Subcutaneous preadipocyte (primary cell): ENCODE measurements around the gene YOD1. TPM values are rescaled to one million over a fixed set of nuclear protein-coding genes. Genes with fewer than 3 reads are reported as not detected.

Experiments used
- total RNA-seq: library from RNA; depleted of rRNA; stranded (reverse); fragments of >200 nt; gene quantifications from 2 replicates; pipeline ENCODE4 v1.2.3, GENCODE V29; 2012

YOD1 gene
- 4.8 and 6.3 TPM in 2 replicates for total RNA-seq

DNA sequence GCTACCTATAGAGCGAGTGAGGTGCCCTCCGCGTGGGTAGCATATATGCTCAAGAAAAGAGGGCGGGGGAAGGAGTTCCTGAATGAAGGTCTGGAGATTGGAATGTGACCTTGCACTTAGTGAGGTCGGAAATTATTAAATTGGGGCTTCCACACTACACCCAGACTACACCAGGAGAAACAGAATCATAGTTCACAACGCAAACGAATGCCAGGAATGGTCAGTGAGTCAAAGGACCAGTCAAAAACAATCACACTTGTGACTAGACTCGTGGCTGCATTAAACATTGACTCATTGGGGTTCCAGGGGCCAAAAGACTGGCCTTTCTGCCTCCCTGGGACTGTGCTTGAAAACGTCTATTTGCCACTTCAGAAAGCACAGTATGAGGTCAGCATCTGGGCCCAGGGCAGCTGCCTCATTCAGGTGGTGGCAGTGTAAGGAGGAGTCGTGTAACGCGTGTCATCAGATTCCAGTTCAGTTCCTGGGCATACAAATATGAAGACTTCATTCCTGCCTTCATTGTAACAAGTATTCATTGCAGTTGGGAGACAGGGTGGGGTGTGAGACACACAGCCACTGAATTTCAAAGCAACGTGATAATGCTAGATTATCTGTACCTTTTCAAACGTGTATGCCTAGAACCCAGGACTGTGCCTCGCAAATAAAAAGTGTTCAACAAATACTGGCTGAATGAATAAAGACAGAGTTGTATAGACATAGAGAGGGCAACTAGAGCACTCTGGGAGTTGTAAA is at the start of gene YOD1:
Gene YOD1 (minus strand): TSS at position 18 of the 753 bp plus-strand sequence. CDS start 178 bp downstream, outside the sequence.

DNA sequence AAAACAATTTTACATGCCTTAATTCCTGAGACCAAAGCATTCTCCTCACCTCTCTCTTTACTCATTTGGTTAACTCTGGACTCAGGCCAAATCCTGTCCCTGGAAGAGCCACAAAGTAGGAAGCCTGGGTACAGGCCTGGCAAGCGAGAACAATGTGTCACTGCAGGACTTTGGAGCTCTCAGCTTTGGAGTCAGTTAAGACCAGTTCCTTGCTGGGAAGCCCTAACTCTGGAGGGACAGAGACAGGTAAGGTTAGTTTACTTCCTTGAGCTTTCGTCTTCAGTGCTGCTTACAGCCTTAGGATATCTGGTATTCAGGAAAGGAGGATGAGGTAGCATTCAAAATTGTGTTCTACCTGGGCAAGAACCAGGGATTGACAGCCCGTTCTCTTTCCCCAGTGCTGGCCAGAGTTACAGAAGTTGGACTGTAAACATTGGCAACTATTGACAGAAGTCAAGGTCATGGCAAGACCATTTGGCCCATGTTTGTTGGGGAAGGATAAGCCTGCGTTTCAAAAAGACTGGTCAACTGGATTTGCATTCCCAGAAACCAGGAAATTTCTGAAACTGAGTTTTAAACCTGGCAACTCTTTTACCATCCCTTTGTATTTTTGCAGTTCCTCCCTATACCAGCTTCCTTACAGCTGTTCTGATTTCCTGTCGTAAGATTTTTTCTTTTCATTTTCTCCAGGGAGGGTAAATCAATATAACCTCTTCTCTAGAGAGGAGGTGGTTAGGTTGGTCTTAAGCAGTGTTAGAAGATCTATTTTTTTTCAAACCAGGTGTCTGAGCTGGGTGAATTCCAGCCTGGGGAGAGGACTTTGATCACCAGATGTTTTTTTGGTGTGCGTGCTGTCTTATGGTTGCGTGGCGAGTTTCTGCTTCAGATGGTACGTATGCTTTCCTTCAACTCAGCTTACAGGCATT is 38.0 kb upstream of the YOD1 start, which contains the start of gene C4BPB:
Gene C4BPB (plus strand): TSS at position 160 of the 926 bp plus-strand sequence. CDS start 672 bp downstream, at position 832.

DNA sequence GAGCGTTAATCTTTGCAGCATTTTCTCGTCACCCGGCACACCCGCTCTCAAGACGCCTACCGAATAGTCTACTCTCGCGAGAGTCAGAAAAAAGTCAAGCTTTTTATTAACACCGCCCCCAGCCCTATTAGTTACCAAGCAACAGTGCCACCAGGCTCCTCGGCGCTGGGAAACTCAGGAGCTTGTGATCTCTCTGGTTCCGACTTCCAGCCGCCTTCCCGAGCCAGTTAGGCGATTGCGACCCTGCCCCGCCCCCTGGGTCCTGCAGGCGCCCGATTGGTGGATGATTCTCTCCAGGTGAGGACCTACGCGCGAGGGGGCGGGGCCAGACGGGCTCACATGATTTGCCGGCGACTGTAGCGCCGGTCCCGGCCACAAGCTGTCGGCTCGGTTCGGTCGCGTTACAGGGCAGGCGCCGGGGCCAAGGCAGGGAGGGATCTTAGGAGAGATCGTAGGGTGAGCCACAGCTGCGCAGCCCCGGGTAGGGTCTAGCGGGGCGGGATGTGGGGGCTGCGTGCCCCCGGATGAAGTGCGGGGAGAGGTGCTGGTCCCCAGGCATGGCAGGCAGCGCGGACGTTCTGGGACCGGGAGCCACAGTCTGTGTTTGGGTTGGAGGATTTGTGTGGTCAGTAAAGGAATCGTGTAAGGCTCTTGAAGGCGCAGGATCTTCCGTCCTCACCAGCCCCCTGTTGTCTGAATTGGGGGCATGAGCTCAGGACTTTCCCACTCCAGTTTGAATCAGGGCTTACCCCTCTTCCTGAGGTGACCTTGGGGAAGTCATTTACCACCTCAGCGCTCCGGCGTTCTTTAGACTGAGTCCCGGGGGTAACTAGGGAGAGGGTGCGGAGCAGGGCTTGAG is 2.1 kb upstream of the YOD1 start, which contains the start of gene PFKFB2:
Gene PFKFB2 (plus strand): TSS at position 365 of the 859 bp plus-strand sequence. CDS start 1,443 bp downstream, outside the sequence.

DNA sequence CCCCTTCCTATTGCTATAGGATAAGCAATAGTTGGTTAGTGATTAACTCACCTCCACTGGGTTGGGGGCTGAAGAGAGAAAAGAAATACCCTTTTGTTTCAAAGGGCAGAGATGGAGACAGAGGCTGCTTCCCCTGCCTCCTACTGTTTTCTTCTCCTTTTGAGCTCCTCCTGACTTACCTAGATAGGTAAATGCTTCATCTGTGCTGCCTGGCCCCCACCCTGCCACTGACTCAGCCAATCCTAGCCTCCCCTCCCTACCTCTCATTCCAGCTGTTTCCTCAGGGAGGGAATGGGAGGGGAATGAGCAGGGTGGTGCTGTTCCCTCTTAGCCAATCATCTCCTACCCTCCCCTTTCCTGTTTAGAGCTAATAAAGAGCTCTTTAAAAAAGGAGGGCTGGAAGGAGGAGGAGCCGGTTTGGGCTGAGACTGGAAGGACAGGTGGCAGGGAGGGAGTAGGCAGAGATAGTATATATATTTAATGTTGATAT is 18.4 kb downstream of the YOD1 start, which contains the start of gene C1orf116:
Gene C1orf116 (minus strand): TSS at position 229 of the 490 bp plus-strand sequence. CDS start 5,158 bp downstream, outside the sequence.

Other genes with a start within 250 kb of the YOD1 start
- not detected in 2 replicates for gene IL20, start 185.6 kb downstream of the YOD1 start, total RNA-seq
- not detected in 2 replicates for gene IL24, start 153.8 kb downstream of the YOD1 start, total RNA-seq
- gene FCMR, start 129.3 kb downstream of the YOD1 start, total RNA-seq, result not detected in 2 replicates
- gene PIGR, start 104.7 kb downstream of the YOD1 start, total RNA-seq, result not detected in 2 replicates
- not detected in 2 replicates for gene FCAMR, start 80.7 kb downstream of the YOD1 start, total RNA-seq
- under 0.01 TPM in 1 of 2 replicates, not detected in the other for gene C1orf116, start 18.5 kb downstream of the YOD1 start, total RNA-seq
- 2.5 and 3.3 TPM in 2 replicates for gene PFKFB2, start 2.1 kb upstream of the YOD1 start, total RNA-seq
- not detected in 2 replicates for gene C4BPB, start 37.7 kb upstream of the YOD1 start, total RNA-seq
- gene C4BPA, start 53.0 kb upstream of the YOD1 start, total RNA-seq, result not detected in 2 replicates